HepG2 (cell line): ENCODE data around the gene DACT2.

Experiments
- CEBPB ChIP-seq: IDR thresholded peaks from 2 replicates; pipeline ENCODE4 v1.6.1; 2011; ENCODE audit warnings: low read depth, low read length, improper control_type of control experiment, borderline replicate concordance
- GRHL1 ChIP-seq: sonication (generic); formaldehyde crosslinking; conservative IDR thresholded peaks from 2 replicates; pipeline ENCODE4 v1.8.0; 2022; ENCODE audit warnings: missing genetic modification reagents
- KDM3A ChIP-seq: IDR thresholded peaks from 2 replicates; pipeline ENCODE4 v1.6.1; 2018; ENCODE audit warnings: low read depth, missing compliant biosample characterization
- MYPOP ChIP-seq: sonication (generic); formaldehyde crosslinking; IDR thresholded peaks from 2 replicates; pipeline ENCODE4 v1.8.1; 2023; ENCODE audit warnings: mild to moderate bottlenecking, moderate library complexity, missing genetic modification reagents
- NFE2L2 ChIP-seq: fragments of 150-350 bp; IDR thresholded peaks from 2 replicates; pipeline ENCODE4 v1.6.1; 2014; ENCODE audit warnings: low read length
- PATZ1 ChIP-seq: sonication (generic); formaldehyde crosslinking; IDR thresholded peaks from 2 replicates; pipeline ENCODE4 v1.4.0; 2020; ENCODE audit warnings: missing genetic modification reagents
- POLR2A ChIP-seq, 2 experiments: IDR thresholded peaks; 2 replicates each; pipeline ENCODE4 v1.6.1; 2011; ENCODE audit warnings: low read depth in 2 of 2, low read length in 2 of 2, mild to moderate bottlenecking in 1 of 2, moderate library complexity in 1 of 2; ENCODE audit not compliant: insufficient read depth in 1 of 2
- POLR2AphosphoS5 ChIP-seq: IDR thresholded peaks from 2 replicates; pipeline ENCODE4 v1.6.1; 2012; ENCODE audit warnings: low read depth, low read length
- PREB ChIP-seq: sonication (generic); formaldehyde crosslinking; IDR thresholded peaks from 2 replicates; pipeline ENCODE4 v1.4.0; 2020; ENCODE audit warnings: missing genetic modification reagents
- TAF1 ChIP-seq: sonication (generic); formaldehyde crosslinking; IDR thresholded peaks from 2 replicates; pipeline ENCODE4 v1.4.0; 2020; ENCODE audit warnings: missing genetic modification reagents
- YY1 ChIP-seq: IDR thresholded peaks from 2 replicates; pipeline ENCODE4 v1.6.1; 2011; ENCODE audit warnings: low read length, low read depth, moderate library complexity, mild to moderate bottlenecking; ENCODE audit not compliant: insufficient read depth, insufficient replicate concordance
- ZNF512 ChIP-seq: sonication (generic); formaldehyde crosslinking; IDR thresholded peaks from 2 replicates; pipeline ENCODE4 v1.4.0; 2020; ENCODE audit warnings: mild to moderate bottlenecking, missing genetic modification reagents

- no peak for TF ChIP-seq NFE2L2
- TF ChIP-seq YY1 = no peak
- TF ChIP-seq KDM3A = no peak
- no peak for TF ChIP-seq PATZ1 (CRISPR knock-in tag)
- TF ChIP-seq POLR2AphosphoS5 = no peak
- TF ChIP-seq TAF1 (CRISPR knock-in tag) = no peak
- no peak for TF ChIP-seq POLR2A (IDR thresholded peaks at IDR 0.05; ENCODE audit: insufficient read depth in 1 of 2, low read depth in 2 of 2, low read length in 2 of 2)
- no peak for TF ChIP-seq PREB (CRISPR knock-in tag)
- TF ChIP-seq ZNF512 = no peak
- TF ChIP-seq MYPOP (CRISPR knock-in tag) = no peak
- no peak for TF ChIP-seq CEBPB
- TF ChIP-seq GRHL1 (CRISPR knock-in tag) = no peak
Measured at GRCh38 chr6:168284187-168284586, 35.4 kb downstream of the DACT2 start.
